Epithelial cell of prostate (primary cell): ENCODE data around the gene GUCY1A1.

Experiments
- DNase-seq: peaks from one replicate; pipeline ENCODE4 v3.0.0-alpha.2; 2011; ENCODE audit warnings: low read depth, low spot score
- H3K27ac ChIP-seq: fragments of 450-650 bp; 2 replicates; pipeline ENCODE4 v1.5.1; 2017; ENCODE audit warnings: mild to moderate bottlenecking

The GUCY1A1 gene

GRCh38 chr4:155768370-155768769 lies 101.7 kb downstream of the GUCY1A1 start:
- no peak overlapping the region for H3K27ac ChIP-seq
- DNase-seq = no peak

- DNase-seq = no peak
- no peak overlapping the region for H3K27ac ChIP-seq
Observed at GRCh38 chr4:155769090-155769489, 102.4 kb downstream of the GUCY1A1 start.

GRCh38 chr4:155772459-155773195 lies 106.0 kb downstream of the GUCY1A1 start:
- H3K27ac ChIP-seq = no peak overlapping the region
- no peak for DNase-seq

GRCh38 chr4:155773196-155773800 lies 106.7 kb downstream of the GUCY1A1 start:
- H3K27ac ChIP-seq = no peak overlapping the region
- DNase-seq = no peak

GRCh38 chr4:155774033-155774432 lies 107.4 kb downstream of the GUCY1A1 start:
- no peak overlapping the region for H3K27ac ChIP-seq
- no peak for DNase-seq

- no peak overlapping the region for H3K27ac ChIP-seq
- no peak for DNase-seq
Observed at GRCh38 chr4:155777971-155778735, 111.5 kb downstream of the GUCY1A1 start.

GRCh38 chr4:155780775-155781174 lies 114.1 kb downstream of the GUCY1A1 start:
- DNase-seq = no peak

GRCh38 chr4:155781249-155781831 lies 114.7 kb downstream of the GUCY1A1 start:
- DNase-seq = no peak
- no peak overlapping the region for H3K27ac ChIP-seq

More at GRCh38 chr4:155780775-155781174, 114.1 kb downstream of the GUCY1A1 start:
- no peak overlapping the region for H3K27ac ChIP-seq
